ENCODE measurements around the gene ZDHHC7.
A peak's percentile ranks its signal among the peaks of the same experiment; 100 is the strongest.

ZDHHC7 gene

DNA sequence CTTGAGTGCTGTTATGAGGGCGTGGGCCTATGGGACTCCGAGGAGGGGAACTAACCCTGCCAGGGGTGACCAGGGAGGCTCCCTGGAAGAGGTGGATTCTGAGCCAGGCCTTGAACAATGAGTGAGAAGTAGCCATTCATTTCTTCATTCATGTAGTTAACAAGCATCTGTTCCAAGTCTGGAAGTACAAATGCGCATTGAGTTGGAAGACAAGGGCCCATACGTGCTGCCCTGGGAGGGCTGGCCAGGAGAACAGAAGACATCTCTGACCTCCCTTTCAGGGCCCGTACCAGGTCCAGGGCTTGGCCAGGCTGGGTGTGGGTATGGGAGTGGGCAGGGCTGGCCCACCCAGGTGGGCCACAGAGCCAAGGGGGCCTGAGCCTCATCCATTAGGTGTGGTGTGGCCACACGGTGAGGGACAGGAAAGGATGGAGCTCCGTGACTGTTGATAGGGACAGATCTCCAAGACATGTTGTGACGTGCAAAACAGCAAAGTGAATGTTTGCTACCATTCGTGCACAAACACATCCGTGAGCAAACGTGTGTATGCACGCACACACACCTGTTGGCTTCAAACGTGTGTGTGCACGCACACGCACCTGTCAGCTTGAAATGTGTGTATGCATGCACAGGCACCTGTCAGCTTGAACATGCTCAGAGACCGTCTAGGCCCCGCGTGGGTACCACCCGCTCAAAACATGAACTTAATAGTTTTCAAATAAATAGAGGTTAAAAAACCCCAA, 46.8 kb downstream of the ZDHHC7 start:
- DNase-seq (ENCODE audit: low read depth), result no peak

DNA sequence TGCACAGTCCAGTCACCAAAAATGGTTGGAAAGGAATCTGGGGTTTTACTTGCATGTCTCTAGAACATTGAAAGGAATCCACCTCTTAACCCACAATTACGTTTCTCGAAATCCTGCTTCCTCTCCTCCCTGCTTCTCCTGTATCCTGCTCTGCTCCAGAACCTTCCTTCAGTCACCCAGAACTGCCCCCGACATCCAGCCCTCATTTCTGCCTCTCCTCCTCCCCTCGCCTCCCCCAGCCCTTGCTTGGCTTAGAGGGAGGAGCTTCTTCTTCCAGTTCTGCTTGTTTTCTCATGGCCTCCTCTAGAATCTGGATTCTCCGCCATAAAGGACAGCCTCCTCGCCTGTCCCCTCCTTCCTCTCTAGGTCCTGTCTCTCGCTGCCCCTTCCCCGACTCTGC, 48.3 kb downstream of the ZDHHC7 start:
- DNase-seq (ENCODE audit: low read depth), result no peak

DNA sequence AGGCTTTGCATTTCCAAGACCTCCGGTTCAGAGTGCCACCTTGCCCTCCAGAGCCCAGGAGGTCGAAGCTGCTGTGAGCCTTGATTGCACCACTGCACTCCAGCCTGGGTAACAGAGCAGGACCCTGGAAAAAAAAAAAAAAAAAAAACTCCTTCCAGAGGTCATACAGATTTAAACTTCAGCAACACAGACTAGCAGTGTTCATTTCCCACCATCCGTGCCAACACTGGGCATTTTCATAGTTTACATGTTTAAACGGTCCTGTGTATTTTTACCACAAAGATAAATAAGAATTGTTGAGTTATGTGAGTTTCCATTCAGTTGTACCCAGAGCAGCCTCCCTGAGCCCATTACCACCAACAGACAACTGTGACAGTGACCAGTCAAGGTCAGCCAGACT, 50.4 kb downstream of the ZDHHC7 start:
- no peak for DNase-seq (ENCODE audit: low read depth)

DNA sequence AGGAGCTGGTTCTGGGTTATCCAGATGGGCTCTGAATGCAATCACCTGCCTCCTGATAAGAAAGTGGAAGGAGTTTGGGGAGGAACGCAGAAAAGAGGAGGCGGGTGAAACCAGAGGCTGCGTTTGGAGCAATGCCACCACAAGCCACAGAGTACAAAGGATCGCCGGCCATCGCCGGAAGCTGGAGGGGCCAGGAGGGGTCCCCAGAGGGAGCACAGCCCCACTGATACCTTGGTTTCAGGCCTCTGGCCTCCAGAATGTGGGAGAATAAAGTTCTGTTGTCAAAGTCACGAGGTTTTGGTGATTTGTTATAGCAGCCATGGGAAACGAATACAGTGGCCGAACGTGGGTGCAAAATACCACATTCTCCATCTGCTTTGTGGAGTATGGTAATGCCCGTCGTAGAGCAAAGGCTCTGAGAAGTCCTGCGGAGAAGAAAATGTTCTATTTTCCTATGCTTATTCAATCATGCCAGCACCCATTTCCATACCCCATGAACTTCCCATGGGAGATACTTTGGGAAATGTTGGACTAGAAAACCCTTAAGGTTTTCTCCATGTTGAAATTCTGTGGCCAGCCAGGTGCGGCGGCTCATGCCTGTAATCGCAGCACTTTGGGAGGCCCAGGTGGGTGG, 51.4 kb downstream of the ZDHHC7 start:
- no peak for DNase-seq (ENCODE audit: low read depth)

DNA sequence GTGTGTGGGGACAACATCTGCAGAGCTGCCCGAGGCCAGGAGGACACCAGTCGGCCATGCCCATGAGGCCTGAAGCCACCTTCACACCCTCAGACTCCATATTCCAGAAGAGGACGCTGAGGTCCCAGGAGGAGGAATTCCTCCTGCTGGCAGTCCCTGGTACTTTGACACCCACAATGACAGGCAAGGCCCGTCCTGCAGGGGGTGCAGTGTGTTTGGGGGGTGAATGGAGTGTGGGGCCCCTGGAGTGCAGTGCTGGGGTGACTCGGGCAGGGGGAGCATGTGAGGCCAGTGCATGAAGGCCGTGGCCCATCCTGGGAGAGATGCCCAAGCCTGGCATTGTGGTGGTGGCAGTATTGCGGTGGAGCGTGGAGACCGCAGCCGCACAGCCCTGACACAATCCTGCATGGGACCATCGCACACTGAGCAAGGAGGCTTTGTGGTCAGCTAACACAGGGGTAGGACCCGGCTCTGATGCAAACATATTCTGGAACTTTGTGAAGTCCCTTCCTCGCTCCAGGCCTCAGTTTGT, 52.2 kb downstream of the ZDHHC7 start:
- no peak for DNase-seq (ENCODE audit: low read depth)

DNA sequence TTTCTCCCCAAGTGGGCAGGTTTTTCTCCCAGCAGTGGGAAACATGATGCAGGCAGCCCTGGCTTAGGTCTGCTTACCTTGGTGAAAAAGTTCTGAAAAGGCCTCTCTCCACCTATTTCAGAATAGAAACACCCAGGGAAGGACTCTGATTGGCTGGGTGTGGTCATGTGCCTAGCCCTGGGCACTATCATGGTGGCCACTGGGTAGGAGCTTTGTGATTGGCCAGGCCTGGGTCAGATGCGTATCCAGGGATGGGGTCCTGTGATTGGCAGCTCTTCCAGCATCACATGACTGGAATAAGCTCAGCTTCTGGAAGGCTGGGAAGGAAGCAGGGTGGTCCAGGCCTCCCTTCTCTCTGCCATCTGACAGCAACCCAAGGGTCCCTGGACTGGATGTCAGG, 53.5 kb downstream of the ZDHHC7 start:
- DNase-seq (ENCODE audit: low read depth), result no peak

DNA sequence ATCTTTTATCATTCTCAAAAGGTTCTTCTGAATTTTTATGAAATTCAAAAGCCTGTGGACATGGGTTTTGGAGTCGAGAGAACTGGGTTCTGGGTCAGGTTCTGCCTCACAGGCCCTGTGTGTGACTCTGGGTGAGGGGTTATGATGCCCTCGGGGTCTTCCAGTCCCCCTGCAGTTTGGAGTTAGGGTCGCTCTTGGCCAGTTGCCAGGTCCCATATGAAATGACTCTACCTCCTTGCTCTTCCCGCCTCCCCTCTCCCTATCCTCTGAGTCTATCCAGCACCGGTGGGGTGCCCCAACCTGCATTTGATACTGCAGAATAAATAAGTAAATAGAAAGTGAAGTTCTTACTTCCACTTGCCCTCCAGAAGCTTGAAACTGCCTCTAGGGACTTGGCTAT, 54.1 kb downstream of the ZDHHC7 start:
- no peak for DNase-seq (ENCODE audit: low read depth)

DNA sequence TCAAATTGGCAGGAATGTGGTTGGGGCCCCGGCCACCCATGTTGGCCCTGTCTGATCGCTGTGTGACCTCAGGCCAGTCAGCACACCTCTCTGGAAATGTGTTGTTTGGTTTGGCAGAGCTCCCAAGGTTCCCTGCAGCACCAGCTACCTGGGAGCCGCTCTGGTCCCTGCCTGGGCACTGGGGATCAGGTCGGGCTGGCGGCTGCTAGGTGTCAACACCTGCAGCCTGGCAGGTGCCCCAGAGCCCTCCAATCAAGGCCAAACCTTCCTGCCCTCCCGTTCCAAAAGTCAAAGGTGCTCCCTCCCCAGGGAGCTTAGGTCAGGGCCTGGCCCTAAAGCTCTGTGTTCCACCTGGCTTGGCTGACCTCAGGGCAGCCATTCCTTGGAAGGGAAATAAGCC, 55.9 kb downstream of the ZDHHC7 start:
- no peak for DNase-seq (ENCODE audit: low read depth)

DNA sequence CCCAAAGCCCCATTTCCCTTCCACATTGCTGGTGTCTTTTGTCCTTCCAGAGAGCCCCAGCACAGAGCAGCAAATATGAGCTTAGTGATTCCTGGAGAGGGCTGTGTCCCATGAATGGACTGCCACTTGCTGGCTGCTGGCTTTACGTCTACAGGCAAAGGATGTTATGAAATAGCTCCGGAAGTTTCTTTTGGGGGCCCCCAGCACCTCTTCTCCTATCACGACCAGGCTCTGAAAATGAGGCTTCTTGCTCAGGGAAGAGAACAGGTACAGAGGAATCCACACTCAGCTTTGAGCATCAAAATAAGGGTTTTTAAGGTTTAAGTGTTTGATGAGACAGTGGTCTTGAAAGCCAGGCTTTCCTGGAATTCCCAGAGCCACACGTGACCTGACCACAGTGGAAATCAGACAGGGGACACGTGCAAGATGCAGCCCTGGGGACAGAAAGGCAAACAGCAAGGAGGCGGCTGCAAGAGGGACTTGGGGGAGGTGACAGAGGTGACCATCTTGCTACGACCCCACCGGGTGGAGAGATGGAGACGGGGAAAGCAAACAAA, 58.1 kb downstream of the ZDHHC7 start:
- no peak for DNase-seq (ENCODE audit: low read depth)

DNA sequence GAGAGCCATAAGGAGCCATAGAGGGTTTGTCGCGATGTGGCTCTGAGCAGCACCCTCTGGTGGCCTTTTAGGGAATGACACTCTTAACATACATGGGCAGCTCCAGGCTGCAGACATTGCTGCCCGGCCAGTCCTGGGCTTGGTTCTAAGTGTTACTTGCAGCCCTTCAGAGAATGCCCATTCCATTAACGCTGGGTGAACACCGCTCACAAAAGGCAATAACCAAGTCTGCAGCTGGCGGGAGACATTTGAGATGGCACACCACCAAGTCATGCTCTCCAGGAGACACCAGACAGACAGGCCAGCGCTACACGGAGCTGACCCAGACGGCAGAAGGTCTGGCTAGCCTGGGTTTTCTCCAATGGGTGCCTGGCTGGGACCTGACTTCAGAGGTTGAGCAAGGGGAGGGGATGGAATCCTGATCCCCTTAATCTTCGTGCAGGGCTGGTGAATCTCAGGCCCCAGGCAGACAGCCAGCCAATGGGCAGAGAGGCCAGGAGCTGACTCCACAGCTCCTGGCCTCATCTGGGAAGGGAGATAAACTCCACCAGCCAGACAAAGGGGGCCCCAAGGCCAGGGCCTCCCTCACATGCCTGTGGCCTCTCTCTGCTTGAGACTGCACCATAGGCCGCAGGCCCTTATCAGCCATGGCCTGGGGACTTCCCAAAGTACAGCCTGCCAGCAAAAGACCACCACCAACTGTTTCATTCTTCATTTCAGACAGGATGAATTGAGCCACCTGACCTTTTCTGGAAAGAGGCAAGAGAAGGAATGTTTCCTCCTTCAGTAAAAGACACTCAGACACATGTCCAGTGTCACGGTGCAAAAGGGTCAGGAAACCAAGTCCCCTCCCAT, 58.8 kb downstream of the ZDHHC7 start:
- peak; percentile 61 for DNase-seq (ENCODE audit: low read depth)

DNA sequence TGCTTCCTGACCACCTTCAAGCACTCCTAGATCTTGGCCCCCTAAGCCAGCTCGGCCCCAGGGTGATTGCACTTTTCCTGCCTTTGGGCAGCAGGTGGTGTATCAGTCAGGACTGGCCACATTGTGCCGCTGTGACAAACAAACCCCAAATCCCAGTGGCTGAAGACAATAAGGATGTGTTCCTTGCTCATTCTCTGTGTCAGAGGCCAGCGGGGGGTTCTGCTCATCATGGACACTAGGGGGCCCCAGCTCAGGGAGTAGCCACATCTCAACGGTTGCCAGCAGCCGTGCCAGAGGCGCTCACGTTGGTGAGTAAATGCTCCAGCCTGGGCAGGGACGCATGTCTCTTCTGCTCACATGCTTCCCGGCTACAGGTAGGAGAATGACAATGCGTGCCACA, 60.4 kb downstream of the ZDHHC7 start:
- DNase-seq (ENCODE audit: low read depth), result peak; percentile 20

DNA sequence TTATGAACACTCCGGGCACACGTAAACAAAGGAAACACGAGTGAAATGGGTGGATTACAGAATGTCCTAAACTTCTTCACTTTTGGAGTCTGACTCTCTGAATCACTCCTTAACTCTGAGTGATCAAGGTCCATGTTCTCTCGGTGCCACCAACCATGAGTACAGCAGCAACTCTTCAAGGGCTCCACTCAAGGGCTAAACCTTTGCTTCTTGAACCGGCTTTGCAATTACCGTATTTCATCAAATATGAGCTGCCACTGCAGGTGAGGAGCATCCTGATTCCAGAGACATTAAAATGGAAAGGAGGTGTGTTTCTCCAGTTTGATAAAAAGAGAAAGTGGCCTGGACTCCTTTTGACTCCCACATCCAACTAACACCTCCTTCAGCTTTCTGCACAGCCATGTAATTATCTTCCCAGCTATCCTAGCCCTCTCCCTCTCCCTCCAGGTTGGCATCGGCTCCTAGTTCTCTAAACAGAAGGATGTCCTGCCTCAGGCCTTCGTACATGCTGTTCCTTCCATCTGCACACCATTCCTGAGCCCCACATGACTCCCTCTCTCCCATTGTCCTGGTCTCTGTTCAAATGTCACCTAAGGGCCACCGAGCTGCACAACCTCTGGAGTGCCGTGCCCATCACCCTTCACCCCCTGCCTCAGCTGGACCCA, 61.4 kb downstream of the ZDHHC7 start:
- no peak for DNase-seq (ENCODE audit: low read depth)

DNA sequence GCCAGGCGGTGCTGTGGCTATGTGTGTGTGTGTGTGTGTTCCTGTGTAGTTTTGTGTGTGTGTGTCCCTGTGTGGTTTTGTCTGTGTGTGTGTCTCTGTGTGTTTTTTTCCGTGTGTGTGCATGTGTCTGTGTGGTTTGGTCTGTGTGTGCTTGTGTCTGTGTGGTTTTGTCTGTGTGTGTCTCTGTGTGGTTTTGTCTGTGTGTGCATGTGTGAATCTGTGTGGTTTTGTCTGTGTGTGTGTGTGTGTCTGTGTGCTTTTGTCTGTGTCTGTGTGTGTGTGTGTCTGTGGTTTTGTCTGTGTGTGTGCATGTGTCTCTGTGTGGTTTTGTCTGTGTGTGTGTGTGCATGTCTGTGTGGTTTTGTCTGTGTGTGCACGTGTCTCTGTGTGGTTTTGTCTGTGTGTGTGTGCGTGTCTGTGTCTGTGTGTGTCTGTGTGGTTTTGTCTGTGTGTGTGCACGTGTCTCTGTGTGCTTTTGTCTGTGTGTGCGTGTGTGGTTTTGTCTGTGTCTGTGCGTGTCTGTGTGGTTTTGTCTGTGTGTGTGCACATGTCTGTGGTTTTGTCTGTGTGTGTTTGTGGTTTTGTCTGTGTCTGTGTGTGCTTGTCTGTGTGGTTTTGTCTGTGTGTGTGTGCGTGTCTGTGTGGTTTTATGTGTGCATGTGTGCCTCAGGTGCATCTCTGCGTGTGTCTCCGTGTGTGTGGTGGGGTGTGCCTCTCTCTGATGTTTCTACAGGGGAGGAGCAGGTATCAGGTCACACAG, 62.3 kb downstream of the ZDHHC7 start:
- DNase-seq (ENCODE audit: low read depth), result no peak

DNA sequence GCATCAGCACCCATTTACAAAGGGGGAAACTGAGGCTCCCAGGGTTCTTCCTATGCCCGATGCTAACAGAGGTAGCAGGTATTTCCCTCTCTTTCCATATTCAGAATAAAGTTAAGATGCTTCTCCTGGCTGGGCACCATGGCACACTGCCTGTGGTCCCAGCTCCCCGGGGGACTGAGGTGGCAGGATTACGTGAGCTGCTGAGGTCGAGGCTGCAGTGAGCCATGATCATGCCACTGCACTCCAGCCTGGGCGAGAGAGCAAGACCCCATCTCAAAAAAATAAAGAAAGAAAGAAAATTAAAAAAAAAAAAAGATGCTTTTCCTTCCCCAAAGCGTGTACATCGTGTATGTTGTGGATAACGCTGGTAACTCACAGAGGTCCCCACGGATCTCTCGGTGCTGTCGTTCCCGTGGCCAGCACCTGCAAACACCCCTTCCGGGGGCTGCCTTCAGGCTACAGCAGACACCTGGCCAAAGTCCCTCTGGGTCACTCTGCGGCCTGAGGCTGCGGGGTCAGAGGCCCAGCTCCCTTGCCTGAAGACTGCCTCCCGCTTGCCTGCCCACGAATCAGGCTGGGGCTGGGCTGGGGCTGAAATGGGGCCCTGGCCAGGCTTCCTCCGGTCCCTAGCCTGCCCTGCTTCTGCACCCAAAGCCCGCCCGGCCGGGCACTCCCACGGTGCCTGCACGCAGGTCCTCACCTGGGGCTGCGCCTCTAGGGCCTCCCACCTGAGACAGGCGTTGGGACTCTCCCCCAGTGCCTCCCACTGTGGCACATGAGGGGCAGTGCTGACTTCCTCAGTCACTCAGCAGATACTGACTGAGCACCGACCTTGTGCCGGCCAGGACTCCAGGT, 63.1 kb downstream of the ZDHHC7 start:
- DNase-seq (ENCODE audit: low read depth), result no peak

DNA sequence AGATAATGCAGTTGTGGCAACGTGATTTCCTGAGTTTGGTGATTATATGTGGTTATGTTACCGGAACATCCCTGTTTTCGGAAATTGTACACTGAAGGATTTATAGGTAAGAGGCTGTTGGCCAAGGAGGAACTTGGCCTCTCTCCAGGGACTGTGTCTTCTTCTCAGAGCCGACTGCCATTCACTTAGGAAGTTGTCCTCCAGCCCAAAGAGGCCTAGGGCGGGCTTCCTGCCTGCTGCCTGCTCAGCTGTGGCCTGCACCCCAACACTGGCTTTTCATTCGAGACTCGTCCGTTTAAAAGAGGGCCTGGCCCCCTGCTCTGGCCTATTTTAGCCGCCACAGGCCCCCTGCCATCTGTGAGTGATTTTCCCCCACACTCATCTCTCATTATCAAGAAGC, 64.3 kb downstream of the ZDHHC7 start:
- no peak for DNase-seq (ENCODE audit: low read depth)

DNA sequence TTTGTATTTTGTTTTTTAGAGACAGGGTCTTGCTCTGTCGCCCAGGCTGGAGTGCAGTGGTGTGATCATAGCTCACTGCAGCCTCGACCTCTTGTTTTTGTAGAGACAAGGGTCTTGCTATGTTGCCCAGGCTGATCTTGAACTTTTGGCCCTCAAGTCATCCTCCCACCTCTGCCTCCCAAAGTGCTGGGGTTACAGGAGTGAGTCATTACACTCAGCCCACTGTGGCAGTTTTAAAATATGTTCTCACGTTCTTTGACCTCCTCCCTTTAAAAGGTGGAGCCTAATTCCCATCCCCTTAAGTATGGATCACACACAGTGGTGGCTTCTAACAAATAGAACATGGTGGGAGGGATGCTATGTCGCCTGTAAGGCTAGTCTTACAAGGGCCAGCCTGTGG, 67.7 kb downstream of the ZDHHC7 start:
- DNase-seq (ENCODE audit: low read depth), result no peak

DNA sequence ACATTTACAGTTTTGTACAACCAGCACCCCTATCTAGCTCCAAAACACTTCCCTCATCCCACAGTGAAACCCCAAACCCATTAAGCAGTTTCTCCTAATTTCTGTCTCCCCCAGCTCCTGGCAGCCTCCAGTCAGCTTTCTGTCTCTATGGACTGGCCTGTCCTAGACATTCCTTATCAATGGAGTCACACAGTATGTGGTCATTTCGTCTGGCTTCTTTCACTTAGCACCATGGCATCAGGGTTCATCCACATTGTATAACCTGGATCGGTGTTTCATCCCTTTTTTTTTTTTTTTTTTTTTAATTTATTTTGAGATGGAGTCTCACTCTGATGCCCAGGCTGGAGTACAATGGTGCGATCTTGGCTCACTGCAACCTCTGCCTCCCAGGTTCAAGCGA, 68.5 kb downstream of the ZDHHC7 start:
- DNase-seq (ENCODE audit: low read depth), result no peak

DNA sequence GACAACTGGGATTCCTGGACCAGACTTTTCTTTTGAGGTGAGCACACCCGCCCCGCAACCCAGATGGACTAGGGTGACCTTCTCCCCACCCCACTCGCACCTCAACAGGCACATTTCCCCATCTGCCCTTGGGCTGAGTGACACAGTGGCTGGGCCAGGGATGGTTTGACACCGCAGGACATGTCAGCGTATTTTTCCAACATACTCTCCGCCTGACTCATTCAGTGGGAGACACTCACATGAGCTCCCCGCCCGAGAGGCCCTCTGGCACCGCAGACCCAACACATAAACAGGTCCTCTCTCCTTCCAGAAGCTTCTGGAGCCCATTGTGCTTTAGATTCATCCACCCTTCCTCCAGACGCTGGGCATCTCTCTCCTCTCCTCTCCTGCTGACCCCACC, 69.4 kb downstream of the ZDHHC7 start:
- DNase-seq (ENCODE audit: low read depth), result no peak

DNA sequence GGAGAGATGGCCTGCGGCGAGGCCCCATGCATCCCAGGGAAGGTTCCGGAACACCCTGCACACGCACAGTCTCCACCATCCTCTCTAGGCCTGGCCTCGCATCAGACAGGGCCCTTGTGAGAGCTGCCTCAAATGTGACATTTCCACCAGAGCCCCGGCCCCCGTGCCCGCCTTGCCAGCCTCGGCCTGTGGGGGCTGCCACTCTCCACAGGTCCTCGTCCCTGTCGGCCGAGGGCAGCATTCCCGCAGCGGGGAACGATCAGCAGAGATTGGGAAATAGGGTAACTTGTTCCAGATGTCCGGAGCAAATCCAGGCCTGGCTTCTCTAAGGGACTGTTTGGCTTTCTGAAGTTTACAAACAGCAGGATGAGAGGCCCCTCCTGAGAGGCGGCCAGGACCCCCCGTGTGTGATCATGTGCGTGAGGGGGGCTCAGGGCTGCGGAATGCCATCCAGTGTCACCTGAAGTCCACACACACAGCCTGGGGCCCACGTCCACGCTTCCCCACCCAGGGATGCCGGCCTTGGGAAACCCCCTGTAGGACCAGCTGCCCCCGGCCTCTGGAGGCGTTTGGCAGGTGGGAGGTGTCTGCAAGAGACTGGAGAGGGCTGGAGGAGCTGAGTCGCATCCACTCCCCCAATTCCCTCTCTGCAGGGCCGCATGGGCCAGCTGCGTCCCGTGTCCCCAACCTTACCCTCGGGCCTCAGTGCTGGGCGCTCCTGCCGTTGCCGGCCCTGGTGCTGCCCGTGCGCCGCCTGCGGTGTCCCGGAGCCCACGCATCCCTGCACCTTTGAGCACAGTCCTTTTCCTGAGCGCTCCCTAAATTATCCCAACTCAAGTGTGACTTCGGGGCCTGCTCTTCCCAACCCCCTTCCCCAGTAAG, 70.4 kb downstream of the ZDHHC7 start:
- no peak for DNase-seq (ENCODE audit: low read depth)
